IMR-90 (cell line): ENCODE results near the gene CMTM7. TPM values are rescaled to one million over a fixed set of nuclear protein-coding genes. Genes with fewer than 3 reads are reported as not detected.

Experiments used
- ATAC-seq: fragments of 200-7000 bp; cut with Tn5 transposase; 2 replicates; pipeline ENCODE4 v1.9.1; 2020; ENCODE audit warnings: low read depth, mild to moderate bottlenecking, moderate library complexity
- BruUV-seq: library from RNA; stranded (reverse); fragments of 400-500 nt; replicated peaks from 2 replicates; lab custom pipeline; 2021; lab: Mats Ljungman, UMichigan
- CTCF ChIA-PET: fragments of 300-600 bp; formaldehyde crosslinking; extraction: SDS; loops from one replicate; lab custom pipeline; 2021; ENCODE audit warnings: antibody characterized with exemption; lab: Yijun Ruan, JAX
- POLR2A ChIA-PET: fragments of 300-600 bp; sonication (Branson Sonifier 250); formaldehyde crosslinking; loops from one replicate; lab custom pipeline; 2022; ENCODE audit warnings: antibody characterized with exemption; ENCODE audit not compliant: unreplicated experiment; lab: Charles Lee
- DNase-seq: peaks from one replicate; pipeline ENCODE4 v3.0.0; 2013
- H2AFZ ChIP-seq: replicated peaks from 2 replicates; pipeline ENCODE3; 2013; ENCODE audit warnings: low read length, mild to moderate bottlenecking; ENCODE audit not compliant: poor library complexity
- H2AK5ac ChIP-seq: 2 replicates; pipeline ENCODE4 v1.6.1; 2013; ENCODE audit warnings: low read depth, low read length, inconsistent platforms
- H2AK9ac ChIP-seq: replicated peaks from 2 replicates; pipeline ENCODE3; 2013; ENCODE audit warnings: mild to moderate bottlenecking, low read depth, low read length, moderate library complexity; ENCODE audit not compliant: poor library complexity
- H2BK120ac ChIP-seq: 2 replicates; pipeline ENCODE4 v1.6.1; 2013; ENCODE audit warnings: low read depth, low read length, inconsistent platforms
- H2BK15ac ChIP-seq: 3 replicates; pipeline ENCODE4 v1.6.1; 2013; ENCODE audit warnings: low read depth, low read length, inconsistent platforms
- H2BK20ac ChIP-seq: 2 replicates; pipeline ENCODE4 v1.6.1; 2013; ENCODE audit warnings: low read depth, mild to moderate bottlenecking, inconsistent platforms, low read length, moderate library complexity
- H2BK5ac ChIP-seq: 2 replicates; pipeline ENCODE4 v1.6.1; 2013; ENCODE audit warnings: mild to moderate bottlenecking, low read depth, low read length, inconsistent platforms; ENCODE audit not compliant: poor library complexity, severe bottlenecking
- H3K14ac ChIP-seq: replicated peaks from 2 replicates; pipeline ENCODE4 v1.6.1; 2013; ENCODE audit warnings: low read depth, low read length, inconsistent platforms
- H3K18ac ChIP-seq: 2 replicates; pipeline ENCODE4 v1.6.1; 2013; ENCODE audit warnings: low read depth, low read length, control low read depth
- H3K23ac ChIP-seq: 2 replicates; pipeline ENCODE4 v1.6.1; 2013; ENCODE audit warnings: low read depth, low read length, inconsistent platforms
- H3K27ac ChIP-seq: 2 replicates; pipeline ENCODE4 v1.5.1; 2013; ENCODE audit warnings: mild to moderate bottlenecking, control low read depth, low read length; ENCODE audit not compliant: insufficient read depth
- H3K27me3 ChIP-seq: 2 replicates; pipeline ENCODE4 v1.6.1; 2013; ENCODE audit warnings: low read length; ENCODE audit not compliant: control insufficient read depth, insufficient read depth
- H3K36me3 ChIP-seq: 2 replicates; pipeline ENCODE4 v1.6.1; 2013; ENCODE audit warnings: low read length, mixed read lengths; ENCODE audit not compliant: control insufficient read depth, insufficient read depth
- H3K4ac ChIP-seq: 2 replicates; pipeline ENCODE4 v1.6.1; 2013; ENCODE audit warnings: low read depth, low read length, inconsistent platforms
- H3K4me1 ChIP-seq: 2 replicates; pipeline ENCODE4 v1.6.1; 2013; ENCODE audit warnings: low read length, mixed read lengths; ENCODE audit not compliant: control insufficient read depth, insufficient read depth
- H3K4me2 ChIP-seq: 2 replicates; pipeline ENCODE4 v1.6.1; 2013; ENCODE audit warnings: low read depth, mild to moderate bottlenecking, control low read depth, low read length, moderate library complexity
- H3K4me3 ChIP-seq: 2 replicates; pipeline ENCODE4 v1.5.1; 2013; ENCODE audit warnings: low read depth, mild to moderate bottlenecking, control low read depth, low read length, moderate library complexity; ENCODE audit not compliant: insufficient read depth
- H3K56ac ChIP-seq: 2 replicates; pipeline ENCODE4 v1.6.1; 2013; ENCODE audit warnings: low read length, inconsistent platforms; ENCODE audit not compliant: insufficient read depth; ENCODE audit errors: extremely low read depth
- H3K79me1 ChIP-seq, 2 experiments: 2 replicates each; pipeline ENCODE4 v1.6.1; 2013; ENCODE audit warnings: low read length in 2 of 2, inconsistent platforms in 1 of 2, low read depth in 1 of 2
- H3K9ac ChIP-seq: 2 replicates; pipeline ENCODE4 v1.6.1; 2013; ENCODE audit warnings: low read depth, low read length, control low read depth
- H3K9me1 ChIP-seq: 2 replicates; pipeline ENCODE4 v1.6.1; 2013; ENCODE audit warnings: low read length, inconsistent platforms; ENCODE audit not compliant: insufficient read depth
- H3K9me3 ChIP-seq: 2 replicates; pipeline ENCODE4 v1.6.1; 2013; ENCODE audit warnings: low read length; ENCODE audit not compliant: control insufficient read depth, insufficient read depth
- H4K20me1 ChIP-seq: 2 replicates; pipeline ENCODE4 v1.6.1; 2013; ENCODE audit warnings: low read length, inconsistent platforms; ENCODE audit not compliant: insufficient read depth
- H4K5ac ChIP-seq: 2 replicates; pipeline ENCODE4 v1.6.1; 2013; ENCODE audit warnings: mild to moderate bottlenecking, low read depth, low read length, control low read depth
- H4K8ac ChIP-seq, 2 experiments: 2 replicates each; pipeline ENCODE4 v1.6.1; 2013; ENCODE audit warnings: low read depth in 2 of 2, low read length in 2 of 2, control low read depth in 1 of 2, inconsistent platforms in 1 of 2
- H4K91ac ChIP-seq: 2 replicates; pipeline ENCODE4 v1.6.1; 2013; ENCODE audit warnings: low read depth, low read length, inconsistent platforms; ENCODE audit not compliant: insufficient read depth
- MAZ ChIP-seq: IDR thresholded peaks from 2 replicates; pipeline ENCODE4 v1.6.1; 2012; ENCODE audit warnings: low read depth, mild to moderate bottlenecking, low read length, improper control_type of control experiment, moderate library complexity, borderline replicate concordance
- POLR2A ChIP-seq: IDR thresholded peaks from 2 replicates; pipeline ENCODE4 v1.6.1; 2012; ENCODE audit warnings: mild to moderate bottlenecking, low read depth, low read length
- RAD21 ChIP-seq: IDR thresholded peaks from 2 replicates; pipeline ENCODE4 v1.6.1; 2012; ENCODE audit warnings: low read length, improper control_type of control experiment
- RCOR1 ChIP-seq: IDR thresholded peaks from 2 replicates; pipeline ENCODE4 v1.6.1; 2012; ENCODE audit warnings: mild to moderate bottlenecking, low read length, improper control_type of control experiment; ENCODE audit not compliant: insufficient replicate concordance
- RFX5 ChIP-seq: IDR thresholded peaks from 2 replicates; pipeline ENCODE4 v1.8.0; 2012; ENCODE audit warnings: low read depth, mild to moderate bottlenecking, low read length, moderate library complexity
- WGBS, 2 experiments: methylation state at CpG; one replicate each; pipeline versions ENCODE4 v1.1.5 to v1.1.7; 2013; ENCODE audit warnings: missing lambda C conversion rate in 2 of 2; ENCODE audit not compliant: insufficient read length in 1 of 2; ENCODE audit errors: extremely low coverage in 2 of 2; 5-methylcytosine and 5-hydroxymethylcytosine counted together
- dilution Hi-C: fragments of 300-500 bp; cut with HindIII; formaldehyde crosslinking; loops from one replicate; pipeline ENCODE4 v1.14.3; 2018; ENCODE audit warnings: low sequenced_read_pairs; ENCODE audit not compliant: unreplicated experiment
- in situ Hi-C: fragments of 300-500 bp; cut with MboI; formaldehyde crosslinking; loops from 3 replicates; pipeline ENCODE4 v1.14.3; 2019; ENCODE audit warnings: low sequenced_read_pairs, inconsistent platforms, mixed read lengths
- intact Hi-C: fragments of 100-400 bp; cut with micrococcal nuclease; formaldehyde crosslinking; loops from 2 replicates; pipeline ENCODE4 v1.10.0; 2022
- polyA plus RNA-seq, 3 experiments: library from polyadenylated mRNA; depleted of rRNA; stranded (reverse); fragments of >200 nt; gene quantifications; 2 replicates each; pipeline ENCODE4 v1.2.3, GENCODE V29; 2012; ENCODE audit warnings: low replicate concordance in 1 of 3
- total RNA-seq: library from RNA; depleted of rRNA; stranded (reverse); fragments of >200 nt; gene quantifications from 2 replicates; pipeline ENCODE4 v1.2.3, GENCODE V29; 2012
- TF ChIP-seq, protein P1 (sequence below): fragments of 150-350 bp; IDR thresholded peaks from 2 replicates; pipeline ENCODE4 v1.6.1; 2017; ENCODE audit warnings: mild to moderate bottlenecking, antibody characterized with exemption, low read length, low read depth
- TF ChIP-seq, protein P2 (sequence below): conservative IDR thresholded peaks from 2 replicates; pipeline ENCODE4 v1.5.1; 2012; ENCODE audit warnings: mild to moderate bottlenecking, low read depth, low read length, improper control_type of control experiment

CMTM7 gene
- total and polyA plus RNA-seq, 2 of the 4 experiments (the other 2 are of a cell fraction), result 3.4 to 31.4 TPM

DNA sequence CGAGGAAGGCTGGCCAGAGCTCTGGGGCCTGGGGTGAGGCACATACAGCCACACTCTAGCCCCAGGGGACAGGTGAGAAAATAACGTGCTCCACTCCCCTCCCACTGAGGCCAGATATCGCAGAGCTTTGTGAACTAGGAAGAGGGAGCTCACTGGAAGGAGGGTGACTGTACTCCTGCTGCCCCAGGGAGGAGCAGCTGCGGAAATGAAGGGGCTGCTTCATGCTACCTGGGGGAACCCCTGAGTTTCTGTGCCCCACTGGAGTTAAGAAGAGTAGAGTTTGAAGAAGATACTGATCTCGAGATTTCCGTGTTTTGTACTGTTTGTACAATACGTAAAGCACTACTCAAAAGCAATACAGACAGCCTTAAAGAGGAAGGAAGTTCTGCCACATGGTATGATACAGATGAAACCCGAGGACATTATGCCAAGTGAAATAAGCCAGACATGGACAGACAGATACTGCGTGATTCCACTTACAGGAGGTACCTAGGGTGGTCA, 66.4 kb downstream of the CMTM7 start:
- H3K18ac ChIP-seq, result no peak overlapping the region
- ATAC-seq, result no peak
- H4K20me1 ChIP-seq, result 0 out of 2 replicates have a peak, but pooled peaks cover 6% of the 10 kb centered on the region
- no peak overlapping the region for H3K23ac ChIP-seq
- no peak overlapping the region for H3K4me3 ChIP-seq
- intact Hi-C loops (no loop called here), in situ Hi-C loops (no loop called here), dilution Hi-C loops (no loop called here)
- H4K91ac ChIP-seq, result no peak overlapping the region
- no peak for DNase-seq
- H2BK15ac ChIP-seq, result no peak overlapping the region
- no peak overlapping the region for H4K8ac ChIP-seq
- no peak overlapping the region for H3K9ac ChIP-seq
- 90% methylated on average over 2 of the region's 9 CpGs; no CpG with 5 or more reads in 1 of the 2 experiments for WGBS, 2 experiments
- no peak overlapping the region for H3K14ac ChIP-seq
- H3K79me1 ChIP-seq, result no peaks in the 10 kb centered on the region
- H3K4me2 ChIP-seq, result no peak overlapping the region
- H2AK5ac ChIP-seq, result no peak overlapping the region
- POLR2A ChIA-PET, result no interaction called here
- H3K56ac ChIP-seq, result no peak overlapping the region
- no peak overlapping the region for H4K5ac ChIP-seq
- no peak overlapping the region for H2AFZ ChIP-seq
- H3K9me1 ChIP-seq, result peaks cover 7% of the 10 kb centered on the region; the same call in 1 of the 2 replicates
- peaks cover 10% of the 10 kb centered on the region for H3K4me1 ChIP-seq
- TF ChIP-seq, protein P1, sequence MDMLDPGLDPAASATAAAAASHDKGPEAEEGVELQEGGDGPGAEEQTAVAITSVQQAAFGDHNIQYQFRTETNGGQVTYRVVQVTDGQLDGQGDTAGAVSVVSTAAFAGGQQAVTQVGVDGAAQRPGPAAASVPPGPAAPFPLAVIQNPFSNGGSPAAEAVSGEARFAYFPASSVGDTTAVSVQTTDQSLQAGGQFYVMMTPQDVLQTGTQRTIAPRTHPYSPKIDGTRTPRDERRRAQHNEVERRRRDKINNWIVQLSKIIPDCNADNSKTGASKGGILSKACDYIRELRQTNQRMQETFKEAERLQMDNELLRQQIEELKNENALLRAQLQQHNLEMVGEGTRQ, result no peak
- TF ChIP-seq MAZ (no peak), RFX5 (no peak), POLR2A (no peak), RCOR1 (no peak), RAD21 (no peak)
- TF ChIP-seq, protein P2, sequence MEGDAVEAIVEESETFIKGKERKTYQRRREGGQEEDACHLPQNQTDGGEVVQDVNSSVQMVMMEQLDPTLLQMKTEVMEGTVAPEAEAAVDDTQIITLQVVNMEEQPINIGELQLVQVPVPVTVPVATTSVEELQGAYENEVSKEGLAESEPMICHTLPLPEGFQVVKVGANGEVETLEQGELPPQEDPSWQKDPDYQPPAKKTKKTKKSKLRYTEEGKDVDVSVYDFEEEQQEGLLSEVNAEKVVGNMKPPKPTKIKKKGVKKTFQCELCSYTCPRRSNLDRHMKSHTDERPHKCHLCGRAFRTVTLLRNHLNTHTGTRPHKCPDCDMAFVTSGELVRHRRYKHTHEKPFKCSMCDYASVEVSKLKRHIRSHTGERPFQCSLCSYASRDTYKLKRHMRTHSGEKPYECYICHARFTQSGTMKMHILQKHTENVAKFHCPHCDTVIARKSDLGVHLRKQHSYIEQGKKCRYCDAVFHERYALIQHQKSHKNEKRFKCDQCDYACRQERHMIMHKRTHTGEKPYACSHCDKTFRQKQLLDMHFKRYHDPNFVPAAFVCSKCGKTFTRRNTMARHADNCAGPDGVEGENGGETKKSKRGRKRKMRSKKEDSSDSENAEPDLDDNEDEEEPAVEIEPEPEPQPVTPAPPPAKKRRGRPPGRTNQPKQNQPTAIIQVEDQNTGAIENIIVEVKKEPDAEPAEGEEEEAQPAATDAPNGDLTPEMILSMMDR, result no peak
- no peak overlapping the region for H2AK9ac ChIP-seq
- CTCF ChIA-PET, result no interaction called here
- no peak overlapping the region for H2BK20ac ChIP-seq
- H2BK5ac ChIP-seq, result no peak overlapping the region
- no peak overlapping the region for H3K4ac ChIP-seq
- no peak overlapping the region for H2BK120ac ChIP-seq
- H3K27ac ChIP-seq, result no peak overlapping the region
- no peaks in the 10 kb centered on the region for H3K27me3 ChIP-seq
- no TSS peak for BruUV-seq
- no peaks in the 10 kb centered on the region for H3K36me3 ChIP-seq
- no peaks in the 10 kb centered on the region for H3K9me3 ChIP-seq
